GM18858 (cell line): ENCODE data around the gene MCCD1.
A peak's percentile ranks its signal among the peaks of the same experiment; 100 is the strongest.
"Not testable (repeated sequence)": the region's sequence is repeated elsewhere in the genome, so short reads cannot be mapped to it uniquely, and the experiment has no call there.

Experiments used
- ATAC-seq: cut with Tn5 transposase; IDR thresholded peaks from one replicate; pipeline ENCODE4 v1.9.1; 2021; ENCODE audit not compliant: unreplicated experiment

Gene MCCD1

DNA sequence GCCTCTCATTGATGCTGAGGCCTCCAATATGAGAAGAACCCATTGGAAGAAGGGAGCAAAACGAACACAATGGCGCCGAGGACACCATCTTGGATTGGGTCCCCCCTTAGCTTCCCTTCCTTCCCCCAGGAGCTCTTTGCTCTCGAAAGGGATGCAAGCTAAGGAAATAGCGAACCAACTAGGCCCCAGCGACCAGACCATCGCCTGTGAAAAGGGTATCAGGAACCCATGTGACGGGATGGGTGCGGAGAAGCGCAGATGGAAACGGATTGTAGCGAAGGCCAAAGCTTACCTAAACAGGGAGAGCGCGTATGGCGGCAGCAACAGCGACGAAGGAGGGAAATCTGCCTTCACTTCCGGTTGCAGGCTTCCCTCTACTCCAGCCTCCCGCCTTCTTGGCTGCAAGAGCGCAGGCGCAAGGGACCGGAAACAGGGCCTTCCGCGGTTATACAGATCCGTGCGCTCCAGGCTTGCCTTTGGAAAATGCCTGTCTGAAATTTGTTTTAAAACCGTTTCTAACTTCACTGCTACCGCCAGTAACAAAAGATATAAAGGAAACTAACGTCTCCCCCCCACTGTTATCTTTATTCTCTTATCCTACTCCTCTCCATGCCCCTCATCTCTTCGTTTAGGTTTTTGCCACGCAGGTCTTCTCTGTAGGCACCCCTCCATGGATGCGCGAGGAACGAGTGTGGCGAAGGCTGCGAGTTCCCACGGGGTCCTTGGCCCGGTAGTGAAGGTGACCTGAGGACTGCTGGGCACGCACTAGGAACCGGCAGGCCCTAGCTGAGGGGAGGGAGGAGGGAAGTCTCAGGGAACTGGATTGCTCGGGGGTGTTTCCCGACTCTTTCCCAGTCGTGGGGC, 13.1 kb downstream of the MCCD1 start, which contains the start of gene DDX39B:
DDX39B (minus strand) TSS at position 346 of the 864 bp plus-strand sequence. CDS start 1,471 bp downstream, outside the sequence.
- no peak for ATAC-seq

GRCh38 chr6:31543639-31544038, 14.9 kb downstream of the MCCD1 start:
- ATAC-seq, result no peak

GRCh38 chr6:31544676-31545075, 15.9 kb downstream of the MCCD1 start:
- no peak for ATAC-seq

- no peak for ATAC-seq
Measured at GRCh38 chr6:31545291-31545690, 16.5 kb downstream of the MCCD1 start.

GRCh38 chr6:31546339-31546957, 17.7 kb downstream of the MCCD1 start, which contains the start of gene ATP6V1G2:
TSS of gene ATP6V1G2 (minus strand) at chr6:31546608. CDS start at chr6:31546559, 49 bp downstream.
- peak; percentile 39 for ATAC-seq

DNA sequence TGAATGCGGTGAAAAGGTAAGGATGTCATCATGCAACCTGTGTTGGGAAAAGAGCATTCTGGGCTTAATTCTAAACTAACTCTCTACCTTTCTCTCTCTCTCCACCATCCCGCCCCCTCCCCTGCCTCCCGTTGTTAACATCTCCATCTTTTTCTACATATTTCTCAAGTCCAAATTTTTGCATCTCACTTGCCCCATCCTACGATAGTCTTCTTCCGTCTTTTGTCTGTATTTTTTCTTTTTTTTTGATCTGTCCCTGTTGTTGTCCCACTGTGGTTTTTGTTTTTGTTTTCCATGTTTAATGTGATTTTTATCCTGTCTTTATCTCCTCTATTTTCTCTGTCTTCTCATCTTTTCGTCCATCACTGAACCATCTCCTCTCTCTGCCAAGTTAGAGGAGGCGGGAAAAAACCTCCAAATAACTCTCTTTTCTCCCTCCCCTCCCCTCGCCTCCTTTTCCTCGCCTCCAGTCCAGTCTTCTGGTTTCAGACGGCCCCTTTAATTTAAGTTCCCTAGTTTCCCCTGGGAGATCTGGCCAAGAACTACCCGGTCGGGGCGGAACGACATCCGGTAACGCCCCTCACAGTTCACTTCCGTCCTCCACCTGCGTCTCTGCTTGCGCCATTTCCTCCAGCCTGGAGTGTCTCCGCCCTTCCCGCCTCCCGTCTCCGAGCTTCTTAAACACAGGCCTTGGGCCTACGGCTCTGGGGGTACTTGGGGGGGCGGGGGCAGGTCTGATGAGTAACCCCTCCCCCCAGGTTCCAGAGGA, 18.4 kb downstream of the MCCD1 start, which contains the start of gene NFKBIL1:
NFKBIL1 (plus strand) TSS at position 651 of the 769 bp plus-strand sequence; CDS start at position 738, 87 bp downstream.
- no peak for ATAC-seq

DNA sequence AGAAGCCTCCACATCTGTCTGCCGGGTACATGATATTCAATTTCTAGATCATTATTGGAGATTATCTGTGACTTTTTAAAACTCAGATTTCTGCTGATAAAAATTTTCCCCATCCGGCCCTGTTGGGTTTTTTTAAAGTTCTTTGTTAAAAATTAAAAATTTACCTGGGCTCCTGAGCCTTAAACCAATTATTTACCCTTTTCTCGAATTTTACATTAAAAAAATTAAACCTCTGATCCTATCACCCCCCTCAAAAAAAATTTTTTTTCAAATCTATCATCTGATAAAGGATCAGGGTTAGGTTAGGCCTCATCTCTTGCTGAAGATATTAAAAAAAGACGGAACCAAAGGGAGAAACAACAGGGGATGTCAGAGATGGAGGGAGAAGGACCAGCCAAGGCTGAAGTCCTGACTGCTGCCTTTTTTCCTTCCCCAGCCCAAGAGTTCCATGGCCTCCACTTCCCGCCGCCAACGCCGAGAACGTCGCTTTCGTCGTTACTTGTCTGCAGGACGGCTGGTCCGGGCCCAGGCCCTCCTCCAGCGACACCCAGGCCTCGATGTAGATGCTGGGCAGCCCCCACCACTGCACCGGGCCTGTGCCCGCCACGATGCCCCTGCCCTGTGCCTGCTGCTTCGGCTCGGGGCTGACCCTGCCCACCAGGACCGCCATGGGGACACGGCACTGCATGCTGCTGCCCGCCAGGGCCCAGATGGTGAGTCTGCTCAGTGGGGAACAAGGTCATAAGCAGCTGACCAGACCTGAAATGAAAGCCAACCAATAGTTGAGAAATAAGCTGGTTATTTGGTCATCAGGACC, 19.2 kb downstream of the MCCD1 start:
- no peak for ATAC-seq

DNA sequence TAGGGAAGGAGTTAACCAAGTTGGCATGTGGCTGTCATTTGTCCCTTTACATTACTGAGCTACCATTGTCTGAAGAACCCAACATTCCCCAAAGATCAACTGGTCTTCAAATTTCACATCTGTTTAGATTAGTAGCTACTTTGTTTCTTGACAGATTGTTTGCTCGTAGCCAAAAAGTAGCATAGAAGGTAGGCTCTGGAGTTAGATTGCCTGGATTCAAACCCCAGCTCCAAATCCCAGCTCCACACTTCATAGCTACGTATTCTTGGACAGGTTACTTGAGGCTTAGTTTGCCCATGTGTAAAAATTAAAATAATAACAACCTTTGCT, 19.7 kb downstream of the MCCD1 start:
- no peak for ATAC-seq

DNA sequence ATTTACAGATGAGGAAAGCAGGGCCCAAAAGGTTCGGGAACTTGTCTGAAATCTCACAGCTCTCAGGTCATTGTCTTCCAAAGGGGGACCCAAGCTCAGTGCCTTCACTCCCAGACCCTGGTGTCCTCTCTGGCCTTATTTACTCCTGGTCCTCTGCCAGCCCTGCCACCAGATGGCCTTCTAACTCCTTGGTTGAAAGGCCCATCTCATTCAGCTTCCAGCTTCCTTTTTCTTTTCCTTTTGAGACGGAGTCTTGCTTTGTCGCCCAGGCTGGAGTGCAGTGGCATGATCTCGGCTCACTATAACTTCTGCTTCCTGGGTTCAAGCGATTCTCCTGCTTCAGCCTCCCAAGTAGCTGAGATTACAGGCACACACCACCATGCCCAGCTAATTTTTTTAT, 22.6 kb downstream of the MCCD1 start:
- not testable (repeated sequence) for ATAC-seq

DNA sequence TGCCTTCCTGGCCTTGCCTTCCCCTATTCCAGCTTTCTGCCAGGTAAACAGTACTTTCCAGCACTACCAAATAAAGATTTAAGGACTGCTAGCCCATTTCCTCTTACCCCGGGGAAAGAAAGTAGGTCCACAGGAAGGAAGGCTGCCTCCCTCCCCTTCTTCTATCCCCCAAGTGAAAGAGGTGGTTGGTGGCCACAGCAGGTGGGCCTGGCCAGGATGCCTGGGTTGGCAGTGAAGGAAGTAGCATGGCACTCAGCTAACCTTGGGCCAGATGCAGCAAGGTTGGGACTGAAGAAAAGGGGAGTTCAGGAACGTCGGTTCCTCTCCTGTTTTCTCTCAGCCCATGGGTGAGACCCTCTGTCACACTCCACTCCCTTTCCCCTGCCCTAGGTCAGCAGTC, 27.5 kb downstream of the MCCD1 start:
- ATAC-seq, result no peak

GRCh38 chr6:31557443-31558317, 28.9 kb downstream of the MCCD1 start:
- ATAC-seq, result no peak

GRCh38 chr6:31558318-31558625, 29.5 kb downstream of the MCCD1 start:
- no peak for ATAC-seq

- ATAC-seq, result no peak
Measured at GRCh38 chr6:31558631-31559500, 30.1 kb downstream of the MCCD1 start.

GRCh38 chr6:31559606-31559957, 30.8 kb downstream of the MCCD1 start:
- ATAC-seq, result no peak

GRCh38 chr6:31559958-31560696, 31.4 kb downstream of the MCCD1 start:
- ATAC-seq, result peak; percentile 52

DNA sequence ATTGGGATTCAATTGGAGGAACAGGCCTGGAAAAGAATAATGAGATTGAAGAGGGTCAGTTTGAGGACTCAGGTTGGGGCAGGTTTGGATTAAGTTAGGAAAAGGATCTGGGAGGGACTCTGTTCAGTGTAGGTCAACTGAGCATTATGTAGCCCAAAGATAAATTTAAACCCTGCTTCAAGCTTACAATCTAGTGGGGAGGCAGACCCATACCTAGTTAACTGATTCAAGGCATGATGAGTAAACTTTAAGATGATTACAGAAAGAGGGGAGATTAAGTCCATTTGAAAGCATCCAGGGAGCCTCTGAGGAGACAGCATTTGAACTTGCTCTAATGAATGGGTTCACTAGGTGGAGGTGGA, 31.9 kb downstream of the MCCD1 start:
- ATAC-seq, result no peak

DNA sequence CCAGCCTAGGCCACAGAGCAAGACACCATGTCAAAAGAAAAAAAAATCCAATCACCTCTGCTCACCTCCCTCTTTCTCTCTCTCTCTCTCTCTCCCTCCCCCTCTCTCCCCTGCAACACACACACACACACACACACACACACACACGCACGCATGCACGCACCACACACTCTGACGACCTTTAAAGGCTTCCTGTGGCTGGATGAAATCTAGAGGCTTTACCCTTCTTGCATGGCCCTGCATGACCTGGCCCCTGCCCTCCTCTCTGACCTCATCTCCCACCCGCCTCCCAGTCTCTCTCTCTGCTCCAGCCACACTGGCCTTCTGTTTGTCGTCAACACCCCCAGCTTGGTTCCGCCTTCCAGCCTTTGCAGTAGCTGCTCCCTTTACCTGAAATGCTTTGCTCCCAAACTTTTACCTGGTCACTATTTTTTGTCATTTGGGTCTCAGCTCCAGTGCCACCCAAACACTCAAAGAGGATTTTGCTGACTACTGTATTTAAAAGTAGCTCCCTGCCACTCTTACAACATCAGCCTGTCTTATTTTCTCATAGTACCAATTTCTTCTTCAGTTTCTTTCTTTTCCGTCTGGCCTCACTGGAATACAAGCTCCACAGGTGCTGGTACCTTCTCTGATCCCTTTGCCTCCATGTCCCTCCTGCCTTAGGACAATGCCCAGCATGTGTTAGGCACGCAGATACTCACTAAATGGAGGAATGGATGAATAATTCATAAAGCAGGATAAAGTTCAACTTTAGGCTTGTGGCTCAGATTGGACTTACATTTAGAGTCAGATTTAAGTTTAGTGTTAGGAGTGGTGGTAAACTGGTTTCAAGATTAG, 39.0 kb downstream of the MCCD1 start:
- no peak for ATAC-seq
